RWPE1 (cell line): Measurements from ENCODE around the gene YWHAG.

Experiments used
- CTCF ChIA-PET: fragments of 350-600 bp; sonication (Branson Sonifier 250); formaldehyde crosslinking; extraction: SDS; loops from one replicate; lab custom pipeline; 2021; lab: Yijun Ruan, JAX
- POLR2A ChIA-PET: fragments of 400-600 bp; formaldehyde crosslinking; extraction: SDS; loops from one replicate; lab custom pipeline; 2020; ENCODE audit warnings: antibody characterized with exemption; ENCODE audit not compliant: low non-redundant PET; lab: Yijun Ruan, JAX
- DNase-seq: peaks from one replicate; pipeline ENCODE4 v3.0.0; 2012; ENCODE audit warnings: low spot score
- H3K27ac ChIP-seq: fragments of 450-650 bp; 2 replicates; pipeline ENCODE4 v1.5.1; 2017
- TF ChIP-seq, protein P1 (sequence below): fragments of 450-650 bp; conservative IDR thresholded peaks from 2 replicates; pipeline ENCODE4 v1.5.1; 2017; ENCODE audit warnings: low read depth, mild to moderate bottlenecking

YWHAG gene

GRCh38 chr7:76353744-76354143 lies 5.0 kb downstream of the YWHAG start:
- CTCF ChIA-PET, result interaction anchor here (0.6 kb wide), 1 partner anchor 248 kb away, joined by 7 read pairs; no protein-coding TSS in a partner anchor
- POLR2A ChIA-PET, result no interaction called here
- TF ChIP-seq, protein P1, sequence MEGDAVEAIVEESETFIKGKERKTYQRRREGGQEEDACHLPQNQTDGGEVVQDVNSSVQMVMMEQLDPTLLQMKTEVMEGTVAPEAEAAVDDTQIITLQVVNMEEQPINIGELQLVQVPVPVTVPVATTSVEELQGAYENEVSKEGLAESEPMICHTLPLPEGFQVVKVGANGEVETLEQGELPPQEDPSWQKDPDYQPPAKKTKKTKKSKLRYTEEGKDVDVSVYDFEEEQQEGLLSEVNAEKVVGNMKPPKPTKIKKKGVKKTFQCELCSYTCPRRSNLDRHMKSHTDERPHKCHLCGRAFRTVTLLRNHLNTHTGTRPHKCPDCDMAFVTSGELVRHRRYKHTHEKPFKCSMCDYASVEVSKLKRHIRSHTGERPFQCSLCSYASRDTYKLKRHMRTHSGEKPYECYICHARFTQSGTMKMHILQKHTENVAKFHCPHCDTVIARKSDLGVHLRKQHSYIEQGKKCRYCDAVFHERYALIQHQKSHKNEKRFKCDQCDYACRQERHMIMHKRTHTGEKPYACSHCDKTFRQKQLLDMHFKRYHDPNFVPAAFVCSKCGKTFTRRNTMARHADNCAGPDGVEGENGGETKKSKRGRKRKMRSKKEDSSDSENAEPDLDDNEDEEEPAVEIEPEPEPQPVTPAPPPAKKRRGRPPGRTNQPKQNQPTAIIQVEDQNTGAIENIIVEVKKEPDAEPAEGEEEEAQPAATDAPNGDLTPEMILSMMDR, result no peak

DNA sequence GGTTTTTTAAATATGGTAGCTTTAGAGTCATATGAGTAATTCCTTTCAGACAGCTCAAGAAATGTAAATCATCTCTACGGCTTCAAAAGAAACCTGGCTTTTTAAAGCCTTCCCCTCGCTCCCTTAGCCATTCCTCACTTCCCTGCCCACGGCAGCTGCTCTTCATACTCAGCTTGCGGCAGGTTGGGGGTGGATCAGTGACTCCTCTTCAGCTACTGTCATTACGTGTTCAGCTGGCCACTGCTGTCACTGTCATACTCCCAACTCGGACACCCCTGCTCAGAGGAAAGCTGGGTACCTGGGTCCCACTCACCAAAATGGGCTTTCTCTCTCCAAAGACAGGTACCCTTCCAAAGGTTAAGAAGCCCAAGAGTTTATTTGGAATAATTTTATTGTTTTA lies 6.6 kb downstream of the YWHAG start:
- CTCF ChIA-PET, result interaction anchor here (0.7 kb wide), 1 partner anchor 1541 kb away, joined by 3 read pairs; no protein-coding TSS in a partner anchor
- POLR2A ChIA-PET, result no interaction called here
- TF ChIP-seq, protein P1, result no peak
- no peak for DNase-seq
- H3K27ac ChIP-seq, result peak overlapping the region; percentile 44

More at GRCh38 chr7:76353744-76354143, 5.0 kb downstream of the YWHAG start:
- DNase-seq, result no peak
- peak overlapping the region; percentile 45 for H3K27ac ChIP-seq

GRCh38 chr7:76351372-76351771 lies 7.4 kb downstream of the YWHAG start:
- ChIA-PET POLR2A (no interaction called here), CTCF (no interaction called here)
- H3K27ac ChIP-seq, result peak overlapping the region; percentile 44
- TF ChIP-seq, protein P1, result no peak
- DNase-seq, result no peak

GRCh38 chr7:76349313-76349885 lies 9.4 kb downstream of the YWHAG start:
- ChIA-PET CTCF (no interaction called here), POLR2A (no interaction called here)
- H3K27ac ChIP-seq, result peak overlapping the region; percentile 37
- TF ChIP-seq, protein P1, result no peak
- no peak for DNase-seq

GRCh38 chr7:76347710-76348109 lies 11.1 kb downstream of the YWHAG start:
- TF ChIP-seq, protein P1, result no peak
- ChIA-PET POLR2A (no interaction called here), CTCF (no interaction called here)
- H3K27ac ChIP-seq, result no peak overlapping the region
- DNase-seq, result no peak

DNA sequence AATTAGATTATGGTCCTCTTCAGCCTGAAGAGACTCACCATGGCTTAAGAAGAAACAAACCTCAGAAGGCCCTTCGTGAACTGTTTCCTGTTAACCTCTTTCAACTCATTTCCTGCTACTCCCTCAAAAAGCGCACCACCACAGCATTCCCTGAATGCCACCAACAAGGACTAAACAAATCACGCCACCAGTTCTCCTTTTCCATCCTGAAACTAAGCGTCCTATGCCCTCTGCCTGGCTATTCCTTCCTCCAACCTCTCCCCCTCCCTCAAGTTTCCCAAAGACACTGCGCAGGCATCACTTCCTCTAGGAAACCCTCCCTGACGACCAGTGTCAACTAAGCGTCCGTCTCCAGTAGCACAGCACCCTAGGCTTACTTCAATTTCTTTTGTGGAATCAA lies 12.0 kb downstream of the YWHAG start:
- no peak overlapping the region; the same call in 1 of the 2 replicates for H3K27ac ChIP-seq
- CTCF ChIA-PET, result no interaction called here
- TF ChIP-seq, protein P1, result no peak
- no peak for DNase-seq
- POLR2A ChIA-PET, result no interaction called here
